HEK293 (cell line): ENCODE measurements around the gene MAP3K5.

Experiments used
- GLIS2 ChIP-seq: fragments of 450-650 bp; formaldehyde crosslinking; IDR thresholded peaks from 2 replicates; pipeline ENCODE4 v1.5.1; 2016; ENCODE audit warnings: missing biosample characterization, missing genetic modification characterization
- HOXD13 ChIP-seq: sonication (generic); formaldehyde crosslinking; IDR thresholded peaks from 2 replicates; pipeline ENCODE4 v1.8.0; 2022; ENCODE audit warnings: missing genetic modification reagents, borderline replicate concordance
- KLF7 ChIP-seq: fragments of 450-650 bp; formaldehyde crosslinking; IDR thresholded peaks from 2 replicates; pipeline ENCODE4 v1.5.1; 2016; ENCODE audit warnings: missing biosample characterization, missing genetic modification characterization, borderline replicate concordance
- OVOL3 ChIP-seq: fragments of 450-650 bp; formaldehyde crosslinking; IDR thresholded peaks from 2 replicates; pipeline ENCODE4 v1.5.1; 2016; ENCODE audit warnings: missing biosample characterization, missing genetic modification characterization
- SALL2 ChIP-seq: fragments of 450-650 bp; formaldehyde crosslinking; IDR thresholded peaks from 2 replicates; pipeline ENCODE4 v1.5.0; 2017; ENCODE audit warnings: missing biosample characterization, mild to moderate bottlenecking, missing genetic modification characterization, borderline replicate concordance
- ZBTB20 ChIP-seq: fragments of 450-650 bp; formaldehyde crosslinking; IDR thresholded peaks from 2 replicates; pipeline ENCODE4 v1.5.1; 2016; ENCODE audit warnings: missing biosample characterization, missing genetic modification characterization
- ZBTB21 ChIP-seq: fragments of 450-650 bp; formaldehyde crosslinking; IDR thresholded peaks from 2 replicates; pipeline ENCODE4 v1.5.1; 2017; ENCODE audit warnings: missing biosample characterization, missing genetic modification characterization
- ZNF138 ChIP-seq: fragments of 450-650 bp; formaldehyde crosslinking; IDR thresholded peaks from 2 replicates; pipeline ENCODE4 v1.5.1; 2016; ENCODE audit warnings: missing biosample characterization, missing genetic modification characterization, borderline replicate concordance
- ZNF157 ChIP-seq: fragments of 450-650 bp; formaldehyde crosslinking; IDR thresholded peaks from 2 replicates; pipeline ENCODE4 v1.5.1; 2016; ENCODE audit warnings: missing biosample characterization, missing genetic modification characterization
- ZNF175 ChIP-seq: fragments of 450-650 bp; formaldehyde crosslinking; IDR thresholded peaks from 2 replicates; pipeline ENCODE4 v1.5.1; 2016; ENCODE audit warnings: missing biosample characterization, missing genetic modification characterization
- ZNF184 ChIP-seq: fragments of 450-650 bp; IDR thresholded peaks from 2 replicates; pipeline ENCODE4 v1.5.1; 2018; ENCODE audit warnings: missing biosample characterization, mild to moderate bottlenecking, missing genetic modification characterization
- ZNF391 ChIP-seq: fragments of 450-650 bp; formaldehyde crosslinking; IDR thresholded peaks from 2 replicates; pipeline ENCODE4 v1.5.1; 2016; ENCODE audit warnings: low read depth, missing biosample characterization, missing genetic modification characterization, borderline replicate concordance
- ZNF423 ChIP-seq: fragments of 450-650 bp; formaldehyde crosslinking; IDR thresholded peaks from 2 replicates; pipeline ENCODE4 v1.5.1; 2016; ENCODE audit warnings: missing biosample characterization, missing genetic modification characterization
- ZNF514 ChIP-seq: fragments of 450-650 bp; formaldehyde crosslinking; IDR thresholded peaks from 2 replicates; pipeline ENCODE4 v1.5.1; 2016; ENCODE audit warnings: missing biosample characterization, missing genetic modification characterization
- ZNF558 ChIP-seq: fragments of 450-650 bp; formaldehyde crosslinking; IDR thresholded peaks from 2 replicates; pipeline ENCODE4 v1.5.1; 2016; ENCODE audit warnings: missing biosample characterization, missing genetic modification characterization
- ZNF571 ChIP-seq: fragments of 450-650 bp; formaldehyde crosslinking; IDR thresholded peaks from 2 replicates; pipeline ENCODE4 v1.5.0; 2017; ENCODE audit warnings: missing biosample characterization, missing genetic modification characterization
- ZNF621 ChIP-seq: fragments of 450-650 bp; formaldehyde crosslinking; IDR thresholded peaks from 2 replicates; pipeline ENCODE4 v1.5.1; 2017; ENCODE audit warnings: missing biosample characterization, missing genetic modification characterization
- ZNF626 ChIP-seq: fragments of 450-650 bp; sonication (Bioruptor Pico); formaldehyde crosslinking; IDR thresholded peaks from 2 replicates; pipeline ENCODE4 v1.5.1; 2018; ENCODE audit warnings: missing biosample characterization, missing genetic modification characterization, inconsistent platforms
- ZNF658 ChIP-seq: fragments of 450-650 bp; formaldehyde crosslinking; IDR thresholded peaks from 2 replicates; pipeline ENCODE4; 2016; ENCODE audit warnings: missing biosample characterization, missing genetic modification characterization
- ZNF660 ChIP-seq: fragments of 450-650 bp; IDR thresholded peaks from 2 replicates; pipeline ENCODE4 v1.5.1; 2018; ENCODE audit warnings: missing biosample characterization, mild to moderate bottlenecking, missing genetic modification characterization
- ZSCAN23 ChIP-seq: fragments of 450-650 bp; formaldehyde crosslinking; IDR thresholded peaks from 2 replicates; pipeline ENCODE4 v1.5.1; 2016; ENCODE audit warnings: missing biosample characterization, missing genetic modification characterization
- ZXDB ChIP-seq: fragments of 450-650 bp; formaldehyde crosslinking; IDR thresholded peaks from 2 replicates; pipeline ENCODE4 v1.5.1; 2016; ENCODE audit warnings: missing biosample characterization, missing genetic modification characterization
- TF ChIP-seq, protein P1 (sequence below): fragments of 450-650 bp; formaldehyde crosslinking; IDR thresholded peaks from 2 replicates; pipeline ENCODE4 v1.5.1; 2017; ENCODE audit warnings: missing biosample characterization, missing genetic modification characterization
- TF ChIP-seq, protein P2 (sequence below): fragments of 450-650 bp; formaldehyde crosslinking; IDR thresholded peaks from 2 replicates; pipeline ENCODE4; 2016; ENCODE audit warnings: missing biosample characterization, missing genetic modification characterization
- TF ChIP-seq, protein P3 (sequence below): fragments of 450-650 bp; formaldehyde crosslinking; IDR thresholded peaks from 2 replicates; pipeline ENCODE4 v1.5.1; 2016; ENCODE audit warnings: missing biosample characterization, missing genetic modification characterization, borderline replicate concordance
- TF ChIP-seq, protein P4 (sequence below): fragments of 450-650 bp; IDR thresholded peaks from 2 replicates; pipeline ENCODE4 v1.5.1; 2018; ENCODE audit warnings: missing biosample characterization, mild to moderate bottlenecking, missing genetic modification characterization
- TF ChIP-seq, protein P5 (sequence below): fragments of 450-650 bp; formaldehyde crosslinking; IDR thresholded peaks from 2 replicates; pipeline ENCODE4 v1.5.1; 2016; ENCODE audit warnings: missing biosample characterization, missing genetic modification characterization

MAP3K5 gene

DNA sequence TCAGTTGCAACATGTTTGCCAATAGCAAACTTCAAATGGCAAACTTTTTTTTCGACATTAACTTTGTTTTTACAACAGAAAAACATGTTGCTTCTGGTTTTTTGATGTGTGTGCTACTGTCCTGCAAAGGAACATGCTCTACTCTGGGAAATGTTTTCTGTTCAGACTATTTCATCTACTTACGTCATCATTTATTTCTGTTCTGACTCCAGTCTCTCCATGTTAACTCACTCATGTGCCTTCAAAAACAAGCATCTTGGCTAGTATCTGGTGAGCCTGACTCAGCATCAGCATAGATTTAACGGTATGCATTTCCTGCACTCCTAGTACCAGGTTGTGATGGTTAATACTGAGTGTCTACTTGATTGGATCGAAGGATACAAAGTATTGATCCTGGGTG lies 206.0 kb downstream of the MAP3K5 start (continued):
- TF ChIP-seq, protein P1, sequence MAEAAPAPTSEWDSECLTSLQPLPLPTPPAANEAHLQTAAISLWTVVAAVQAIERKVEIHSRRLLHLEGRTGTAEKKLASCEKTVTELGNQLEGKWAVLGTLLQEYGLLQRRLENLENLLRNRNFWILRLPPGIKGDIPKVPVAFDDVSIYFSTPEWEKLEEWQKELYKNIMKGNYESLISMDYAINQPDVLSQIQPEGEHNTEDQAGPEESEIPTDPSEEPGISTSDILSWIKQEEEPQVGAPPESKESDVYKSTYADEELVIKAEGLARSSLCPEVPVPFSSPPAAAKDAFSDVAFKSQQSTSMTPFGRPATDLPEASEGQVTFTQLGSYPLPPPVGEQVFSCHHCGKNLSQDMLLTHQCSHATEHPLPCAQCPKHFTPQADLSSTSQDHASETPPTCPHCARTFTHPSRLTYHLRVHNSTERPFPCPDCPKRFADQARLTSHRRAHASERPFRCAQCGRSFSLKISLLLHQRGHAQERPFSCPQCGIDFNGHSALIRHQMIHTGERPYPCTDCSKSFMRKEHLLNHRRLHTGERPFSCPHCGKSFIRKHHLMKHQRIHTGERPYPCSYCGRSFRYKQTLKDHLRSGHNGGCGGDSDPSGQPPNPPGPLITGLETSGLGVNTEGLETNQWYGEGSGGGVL (tag by site-specific recombination) = no peak
- TF ChIP-seq ZNF658 (no peak), ZNF157 (tag by site-specific recombination) (peak; percentile 55), ZNF423 (tag by site-specific recombination) (no peak), GLIS2 (tag by site-specific recombination) (no peak), SALL2 (no peak), ZNF558 (tag by site-specific recombination) (no peak), ZNF621 (tag by site-specific recombination) (no peak), ZNF184 (tag by site-specific recombination) (no peak), ZBTB20 (peak; percentile 37; the same call in 1 of the 2 replicates), ZSCAN23 (tag by site-specific recombination) (no peak), ZNF660 (tag by site-specific recombination) (peak; percentile 25; the same call in 1 of the 2 replicates), KLF7 (tag by site-specific recombination) (no peak), ZNF138 (tag by site-specific recombination) (no peak), ZBTB21 (tag by site-specific recombination) (no peak), ZNF626 (no peak), OVOL3 (tag by site-specific recombination) (no peak), ZNF175 (tag by site-specific recombination) (no peak), ZNF391 (tag by site-specific recombination) (no peak), ZNF514 (no peak), ZNF571 (tag by site-specific recombination) (no peak), HOXD13 (CRISPR knock-in tag) (no peak), ZXDB (tag by site-specific recombination) (no peak)
- TF ChIP-seq, protein P2, sequence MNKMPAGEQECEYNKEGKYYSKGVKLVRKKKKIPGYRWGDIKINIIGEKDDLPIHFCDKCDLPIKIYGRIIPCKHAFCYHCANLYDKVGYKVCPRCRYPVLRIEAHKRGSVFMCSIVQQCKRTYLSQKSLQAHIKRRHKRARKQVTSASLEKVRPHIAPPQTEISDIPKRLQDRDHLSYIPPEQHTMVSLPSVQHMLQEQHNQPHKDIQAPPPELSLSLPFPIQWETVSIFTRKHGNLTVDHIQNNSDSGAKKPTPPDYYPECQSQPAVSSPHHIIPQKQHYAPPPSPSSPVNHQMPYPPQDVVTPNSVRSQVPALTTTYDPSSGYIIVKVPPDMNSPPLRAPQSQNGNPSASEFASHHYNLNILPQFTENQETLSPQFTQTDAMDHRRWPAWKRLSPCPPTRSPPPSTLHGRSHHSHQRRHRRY (tag by site-specific recombination) = no peak
- TF ChIP-seq, protein P3, sequence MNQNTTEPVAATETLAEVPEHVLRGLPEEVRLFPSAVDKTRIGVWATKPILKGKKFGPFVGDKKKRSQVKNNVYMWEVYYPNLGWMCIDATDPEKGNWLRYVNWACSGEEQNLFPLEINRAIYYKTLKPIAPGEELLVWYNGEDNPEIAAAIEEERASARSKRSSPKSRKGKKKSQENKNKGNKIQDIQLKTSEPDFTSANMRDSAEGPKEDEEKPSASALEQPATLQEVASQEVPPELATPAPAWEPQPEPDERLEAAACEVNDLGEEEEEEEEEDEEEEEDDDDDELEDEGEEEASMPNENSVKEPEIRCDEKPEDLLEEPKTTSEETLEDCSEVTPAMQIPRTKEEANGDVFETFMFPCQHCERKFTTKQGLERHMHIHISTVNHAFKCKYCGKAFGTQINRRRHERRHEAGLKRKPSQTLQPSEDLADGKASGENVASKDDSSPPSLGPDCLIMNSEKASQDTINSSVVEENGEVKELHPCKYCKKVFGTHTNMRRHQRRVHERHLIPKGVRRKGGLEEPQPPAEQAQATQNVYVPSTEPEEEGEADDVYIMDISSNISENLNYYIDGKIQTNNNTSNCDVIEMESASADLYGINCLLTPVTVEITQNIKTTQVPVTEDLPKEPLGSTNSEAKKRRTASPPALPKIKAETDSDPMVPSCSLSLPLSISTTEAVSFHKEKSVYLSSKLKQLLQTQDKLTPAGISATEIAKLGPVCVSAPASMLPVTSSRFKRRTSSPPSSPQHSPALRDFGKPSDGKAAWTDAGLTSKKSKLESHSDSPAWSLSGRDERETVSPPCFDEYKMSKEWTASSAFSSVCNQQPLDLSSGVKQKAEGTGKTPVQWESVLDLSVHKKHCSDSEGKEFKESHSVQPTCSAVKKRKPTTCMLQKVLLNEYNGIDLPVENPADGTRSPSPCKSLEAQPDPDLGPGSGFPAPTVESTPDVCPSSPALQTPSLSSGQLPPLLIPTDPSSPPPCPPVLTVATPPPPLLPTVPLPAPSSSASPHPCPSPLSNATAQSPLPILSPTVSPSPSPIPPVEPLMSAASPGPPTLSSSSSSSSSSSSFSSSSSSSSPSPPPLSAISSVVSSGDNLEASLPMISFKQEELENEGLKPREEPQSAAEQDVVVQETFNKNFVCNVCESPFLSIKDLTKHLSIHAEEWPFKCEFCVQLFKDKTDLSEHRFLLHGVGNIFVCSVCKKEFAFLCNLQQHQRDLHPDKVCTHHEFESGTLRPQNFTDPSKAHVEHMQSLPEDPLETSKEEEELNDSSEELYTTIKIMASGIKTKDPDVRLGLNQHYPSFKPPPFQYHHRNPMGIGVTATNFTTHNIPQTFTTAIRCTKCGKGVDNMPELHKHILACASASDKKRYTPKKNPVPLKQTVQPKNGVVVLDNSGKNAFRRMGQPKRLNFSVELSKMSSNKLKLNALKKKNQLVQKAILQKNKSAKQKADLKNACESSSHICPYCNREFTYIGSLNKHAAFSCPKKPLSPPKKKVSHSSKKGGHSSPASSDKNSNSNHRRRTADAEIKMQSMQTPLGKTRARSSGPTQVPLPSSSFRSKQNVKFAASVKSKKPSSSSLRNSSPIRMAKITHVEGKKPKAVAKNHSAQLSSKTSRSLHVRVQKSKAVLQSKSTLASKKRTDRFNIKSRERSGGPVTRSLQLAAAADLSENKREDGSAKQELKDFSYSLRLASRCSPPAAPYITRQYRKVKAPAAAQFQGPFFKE = no peak
- TF ChIP-seq, protein P4, sequence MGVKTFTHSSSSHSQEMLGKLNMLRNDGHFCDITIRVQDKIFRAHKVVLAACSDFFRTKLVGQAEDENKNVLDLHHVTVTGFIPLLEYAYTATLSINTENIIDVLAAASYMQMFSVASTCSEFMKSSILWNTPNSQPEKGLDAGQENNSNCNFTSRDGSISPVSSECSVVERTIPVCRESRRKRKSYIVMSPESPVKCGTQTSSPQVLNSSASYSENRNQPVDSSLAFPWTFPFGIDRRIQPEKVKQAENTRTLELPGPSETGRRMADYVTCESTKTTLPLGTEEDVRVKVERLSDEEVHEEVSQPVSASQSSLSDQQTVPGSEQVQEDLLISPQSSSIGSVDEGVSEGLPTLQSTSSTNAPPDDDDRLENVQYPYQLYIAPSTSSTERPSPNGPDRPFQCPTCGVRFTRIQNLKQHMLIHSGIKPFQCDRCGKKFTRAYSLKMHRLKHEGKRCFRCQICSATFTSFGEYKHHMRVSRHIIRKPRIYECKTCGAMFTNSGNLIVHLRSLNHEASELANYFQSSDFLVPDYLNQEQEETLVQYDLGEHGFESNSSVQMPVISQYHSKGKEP (tag by site-specific recombination) = no peak
- TF ChIP-seq, protein P5, sequence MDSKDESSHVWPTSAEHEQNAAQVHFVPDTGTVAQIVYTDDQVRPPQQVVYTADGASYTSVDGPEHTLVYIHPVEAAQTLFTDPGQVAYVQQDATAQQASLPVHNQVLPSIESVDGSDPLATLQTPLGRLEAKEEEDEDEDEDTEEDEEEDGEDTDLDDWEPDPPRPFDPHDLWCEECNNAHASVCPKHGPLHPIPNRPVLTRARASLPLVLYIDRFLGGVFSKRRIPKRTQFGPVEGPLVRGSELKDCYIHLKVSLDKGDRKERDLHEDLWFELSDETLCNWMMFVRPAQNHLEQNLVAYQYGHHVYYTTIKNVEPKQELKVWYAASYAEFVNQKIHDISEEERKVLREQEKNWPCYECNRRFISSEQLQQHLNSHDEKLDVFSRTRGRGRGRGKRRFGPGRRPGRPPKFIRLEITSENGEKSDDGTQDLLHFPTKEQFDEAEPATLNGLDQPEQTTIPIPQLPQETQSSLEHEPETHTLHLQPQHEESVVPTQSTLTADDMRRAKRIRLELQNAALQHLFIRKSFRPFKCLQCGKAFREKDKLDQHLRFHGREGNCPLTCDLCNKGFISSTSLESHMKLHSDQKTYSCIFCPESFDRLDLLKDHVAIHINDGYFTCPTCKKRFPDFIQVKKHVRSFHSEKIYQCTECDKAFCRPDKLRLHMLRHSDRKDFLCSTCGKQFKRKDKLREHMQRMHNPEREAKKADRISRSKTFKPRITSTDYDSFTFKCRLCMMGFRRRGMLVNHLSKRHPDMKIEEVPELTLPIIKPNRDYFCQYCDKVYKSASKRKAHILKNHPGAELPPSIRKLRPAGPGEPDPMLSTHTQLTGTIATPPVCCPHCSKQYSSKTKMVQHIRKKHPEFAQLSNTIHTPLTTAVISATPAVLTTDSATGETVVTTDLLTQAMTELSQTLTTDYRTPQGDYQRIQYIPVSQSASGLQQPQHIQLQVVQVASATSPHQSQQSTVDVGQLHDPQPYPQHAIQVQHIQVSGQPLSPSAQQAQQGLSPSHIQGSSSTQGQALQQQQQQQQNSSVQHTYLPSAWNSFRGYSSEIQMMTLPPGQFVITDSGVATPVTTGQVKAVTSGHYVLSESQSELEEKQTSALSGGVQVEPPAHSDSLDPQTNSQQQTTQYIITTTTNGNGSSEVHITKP (tag by site-specific recombination) = no peak
